Right lobe of liver (tissue), 6 donors: ENCODE measurements around the gene TSC1. TPM values are rescaled to one million over a fixed set of nuclear protein-coding genes. Genes with fewer than 3 reads are reported as not detected.

Experiments
- ATAC-seq, 4 donors: fragments of 200-7000 bp; cut with Tn5 transposase; one replicate each; pipeline ENCODE4 v1.9.1; 2020; ENCODE audit warnings: mild to moderate bottlenecking in 4 of 4, moderate library complexity in 4 of 4
- DNase-seq, 3 donors: peaks; one replicate each; pipeline ENCODE4 v3.0.0-alpha.2; 2020
- H3K27ac ChIP-seq, 3 donors: fragments of 200-600 bp; one replicate each; pipeline ENCODE4 v1.8.0; 2022
- H3K27me3 ChIP-seq, 2 donors: fragments of 200-600 bp; one replicate each; pipeline ENCODE4 v1.8.0; 2022
- H3K36me3 ChIP-seq, 4 donors: fragments of 200-600 bp; sonication (generic) in 1 of 4; one replicate each; pipeline versions ENCODE4 v1.5.1 to v1.8.0; 2017 to 2022; ENCODE audit warnings: control low read depth in 1 of 4
- H3K4me1 ChIP-seq, 4 donors: fragments of 200-600 bp; sonication (generic) in 1 of 4; one replicate each; pipeline versions ENCODE4 v1.5.1 to v1.8.0; 2017 to 2022; ENCODE audit warnings: control low read depth in 1 of 4
- H3K4me3 ChIP-seq, 3 donors: fragments of 200-600 bp; one replicate each; pipeline ENCODE4 v1.8.0; 2022
- H3K9me3 ChIP-seq, 4 donors: fragments of 200-600 bp; sonication (generic) in 1 of 4; one replicate each; pipeline versions ENCODE4 v1.5.1 to v1.8.0; 2017 to 2022; ENCODE audit warnings: control low read depth in 1 of 4
- CTCF ChIP-seq, 4 donors: fragments of 200-600 bp in 3 of 4; fragments of 450-650 bp in 1 of 4; IDR thresholded peaks; one replicate each; pipeline versions ENCODE4 v1.5.1 to v1.8.0; 2016 to 2022; ENCODE audit warnings: antibody characterized with exemption in 4 of 4, mild to moderate bottlenecking in 2 of 4
- POLR2A ChIP-seq: fragments of 450-650 bp; IDR thresholded peaks from one replicate; pipeline ENCODE4 v1.6.1; 2017; ENCODE audit warnings: antibody characterized with exemption, mild to moderate bottlenecking
- WGBS: methylation state at CpG from one replicate; pipeline ENCODE4 v1.1.6; 2018; ENCODE audit warnings: low coverage, low lambda C conversion rate; ENCODE audit not compliant: insufficient coverage; ENCODE audit errors: missing lambda C conversion rate; 5-methylcytosine and 5-hydroxymethylcytosine counted together
- intact Hi-C, 2 donors: fragments of 100-400 bp; cut with DNase I; formaldehyde crosslinking; loops; one replicate each; pipeline versions ENCODE4 v1.11.2 to v1.14.1; 2022
- total RNA-seq, 6 experiments: library from RNA; depleted of rRNA in 2 of 6; stranded (reverse); fragments of >200 nt in 2 of 6; fragmentation: NEBNext Ultra II Directional in 3 of 6; extraction: Animal tissue kit (Norgen Biotek cat#: 25700) in 3 of 6; gene quantifications; one replicate each; pipeline versions ENCODE4 v1.1.0 to v1.2.4, GENCODE V29; 2016 to 2023
- donor health status: DM: no; HTN: yes; CAD: no.
- donor health status: DM: no; HTN: no; CAD: no.
- donor health status: DM: no; HTN: no; CAD: no.
- donor health status: DM: no; HTN: yes; CAD: no.
- donor health status: DM: no; HTN: yes; CAD: no.

The TSC1 gene
- total RNA-seq, 6 experiments from 2014 or later = 14.2 to 22.8 (median 18.3) TPM

GRCh38 chr9:132877824-132878694 is 66.4 kb downstream of the TSC1 start, which contains the start of gene AK8:
TSS of gene AK8 (minus strand) at chr9:132878284. CDS start at chr9:132878255, 29 bp downstream.
- intact Hi-C loops = no loop called here
- TF ChIP-seq POLR2A (no peak), CTCF (IDR thresholded peaks at IDR 0.05) (no peak)
- 0% methylated on average over 7 of the region's 89 CpGs for WGBS

GRCh38 chr9:132877458-132877823 is 67.0 kb downstream of the TSC1 start:
- no peaks in the 10 kb centered on the region for H3K36me3 ChIP-seq
- H3K4me1 ChIP-seq = no peaks in the 10 kb centered on the region
- ATAC-seq (no peak), DNase-seq (no peak)
- no peaks in the 10 kb centered on the region for H3K27me3 ChIP-seq
- intact Hi-C loops = no loop called here
- H3K27ac ChIP-seq = no peak overlapping the region
- peak overlapping the region; percentile 96 to 97 (median 97) for H3K4me3 ChIP-seq
- TF ChIP-seq POLR2A (no peak), CTCF (IDR thresholded peaks at IDR 0.05) (no peak)
- 47% methylated on average over 5 of the region's 14 CpGs for WGBS
- H3K9me3 ChIP-seq = no peaks in the 10 kb centered on the region

More at GRCh38 chr9:132877824-132878694, 66.4 kb downstream of the TSC1 start, which contains the start of gene AK8:
- no peaks in the 10 kb centered on the region for H3K9me3 ChIP-seq
- peak within 1 kb of the TSS in 2 of 3 donors; percentile 32 to 33 for H3K27ac ChIP-seq
- ATAC-seq (peak; percentile 75 to 91 (median 89)), DNase-seq (peak; percentile 71 to 74 (median 72))
- no peaks in the 10 kb centered on the region for H3K4me1 ChIP-seq
- peak within 1 kb of the TSS; percentile 96 to 97 (median 97) for H3K4me3 ChIP-seq
- no peaks in the 10 kb centered on the region for H3K27me3 ChIP-seq
- H3K36me3 ChIP-seq = no peaks in the 10 kb centered on the region

- no peak overlapping the region for H3K4me3 ChIP-seq
- WGBS = 100% methylated on average over 1 of the region's 3 CpGs
- TF ChIP-seq POLR2A (no peak), CTCF (IDR thresholded peaks at IDR 0.05) (no peak)
- DNase-seq = no peak
- H3K27me3 ChIP-seq = no peaks in the 10 kb centered on the region
- no peaks in the 10 kb centered on the region for H3K4me1 ChIP-seq
- H3K27ac ChIP-seq = no peak overlapping the region
- ATAC-seq = no peak
- H3K36me3 ChIP-seq = no peaks in the 10 kb centered on the region
- intact Hi-C loops = no loop called here
- no peaks in the 10 kb centered on the region for H3K9me3 ChIP-seq
Measured at GRCh38 chr9:132876849-132877248, 67.6 kb downstream of the TSC1 start.

GRCh38 chr9:132875159-132875558 is 69.3 kb downstream of the TSC1 start:
- H3K4me3 ChIP-seq = no peak overlapping the region
- DNase-seq (no peak), ATAC-seq (no peak)
- no peaks in the 10 kb centered on the region for H3K27me3 ChIP-seq
- no CpG with 5 or more reads among the region's 5 CpGs for WGBS
- H3K27ac ChIP-seq = no peak overlapping the region
- H3K9me3 ChIP-seq = no peaks in the 10 kb centered on the region
- intact Hi-C loops = no loop called here
- TF ChIP-seq POLR2A = no peak
- TF ChIP-seq CTCF (IDR thresholded peaks at IDR 0.05) = no peak
- H3K36me3 ChIP-seq = no peaks in the 10 kb centered on the region
- H3K4me1 ChIP-seq = no peaks in the 10 kb centered on the region
